MM.1S (cell line): ENCODE data around the gene DCAF6.

Experiments
- EZH2 ChIP-seq: fragments of 300-600 bp; sonication (generic); optimal IDR thresholded peaks from 2 replicates; pipeline ENCODE3; 2017; ENCODE audit warnings: low read depth, mild to moderate bottlenecking, antibody characterized with exemption, low read length, mixed read lengths
- TF ChIP-seq, protein P1 (sequence below): fragments of 300-600 bp; sonication (generic); IDR thresholded peaks from 2 replicates; pipeline ENCODE4 v1.5.1; 2016; ENCODE audit warnings: antibody characterized with exemption, low read length, mixed read lengths

DNA sequence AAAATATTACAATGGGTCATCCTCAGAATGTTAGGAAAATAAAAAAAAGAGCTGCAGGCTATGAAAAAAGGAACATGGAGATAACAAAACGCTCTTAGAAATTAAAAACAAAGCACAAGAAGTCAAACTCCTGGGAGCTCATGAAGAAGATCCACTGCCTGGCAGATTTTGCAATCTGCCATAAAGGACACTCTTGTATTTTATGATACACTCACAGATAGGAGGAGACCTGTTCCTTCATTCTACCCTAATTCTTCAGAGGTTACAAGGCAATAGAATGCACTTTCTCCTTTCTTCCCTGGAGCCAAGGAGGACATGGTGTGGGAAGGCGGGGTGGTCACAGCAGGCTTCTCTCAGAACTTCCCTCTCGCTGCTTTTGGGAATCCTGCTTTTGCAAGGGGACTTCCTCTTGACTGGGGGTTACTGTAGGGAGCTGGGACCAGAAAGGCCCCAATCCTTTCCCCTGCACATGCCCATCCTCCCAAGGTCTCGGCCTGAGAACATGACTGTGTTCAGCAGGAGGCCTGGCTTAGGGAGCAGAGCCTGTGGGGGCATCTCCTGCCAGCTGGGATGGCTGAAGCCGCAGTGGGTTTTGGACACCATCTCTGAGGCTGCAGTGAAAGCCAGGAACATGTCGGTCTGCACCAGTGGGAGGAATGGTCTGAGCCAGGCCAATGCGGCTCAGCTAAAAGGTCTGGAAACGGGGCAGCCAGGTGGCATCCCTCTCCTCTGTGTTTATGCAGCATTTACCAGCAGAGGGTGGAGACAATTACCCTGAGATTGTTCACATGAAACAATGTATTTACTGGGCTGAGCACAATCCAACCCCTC is 155.5 kb downstream of the DCAF6 start:
- TF ChIP-seq, protein P1, sequence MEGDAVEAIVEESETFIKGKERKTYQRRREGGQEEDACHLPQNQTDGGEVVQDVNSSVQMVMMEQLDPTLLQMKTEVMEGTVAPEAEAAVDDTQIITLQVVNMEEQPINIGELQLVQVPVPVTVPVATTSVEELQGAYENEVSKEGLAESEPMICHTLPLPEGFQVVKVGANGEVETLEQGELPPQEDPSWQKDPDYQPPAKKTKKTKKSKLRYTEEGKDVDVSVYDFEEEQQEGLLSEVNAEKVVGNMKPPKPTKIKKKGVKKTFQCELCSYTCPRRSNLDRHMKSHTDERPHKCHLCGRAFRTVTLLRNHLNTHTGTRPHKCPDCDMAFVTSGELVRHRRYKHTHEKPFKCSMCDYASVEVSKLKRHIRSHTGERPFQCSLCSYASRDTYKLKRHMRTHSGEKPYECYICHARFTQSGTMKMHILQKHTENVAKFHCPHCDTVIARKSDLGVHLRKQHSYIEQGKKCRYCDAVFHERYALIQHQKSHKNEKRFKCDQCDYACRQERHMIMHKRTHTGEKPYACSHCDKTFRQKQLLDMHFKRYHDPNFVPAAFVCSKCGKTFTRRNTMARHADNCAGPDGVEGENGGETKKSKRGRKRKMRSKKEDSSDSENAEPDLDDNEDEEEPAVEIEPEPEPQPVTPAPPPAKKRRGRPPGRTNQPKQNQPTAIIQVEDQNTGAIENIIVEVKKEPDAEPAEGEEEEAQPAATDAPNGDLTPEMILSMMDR, result no peak
- no peak for TF ChIP-seq EZH2
